GM21717 (cell line): ENCODE results near the gene NRXN2.
"Not testable (repeated sequence)": the region's sequence is repeated elsewhere in the genome, so short reads cannot be mapped to it uniquely, and the experiment has no call there.

Experiments used
- ATAC-seq: cut with Tn5 transposase; IDR thresholded peaks from one replicate; pipeline ENCODE4 v1.9.1; 2021; ENCODE audit warnings: mild to moderate bottlenecking, moderate library complexity; ENCODE audit not compliant: unreplicated experiment

NRXN2 gene

DNA sequence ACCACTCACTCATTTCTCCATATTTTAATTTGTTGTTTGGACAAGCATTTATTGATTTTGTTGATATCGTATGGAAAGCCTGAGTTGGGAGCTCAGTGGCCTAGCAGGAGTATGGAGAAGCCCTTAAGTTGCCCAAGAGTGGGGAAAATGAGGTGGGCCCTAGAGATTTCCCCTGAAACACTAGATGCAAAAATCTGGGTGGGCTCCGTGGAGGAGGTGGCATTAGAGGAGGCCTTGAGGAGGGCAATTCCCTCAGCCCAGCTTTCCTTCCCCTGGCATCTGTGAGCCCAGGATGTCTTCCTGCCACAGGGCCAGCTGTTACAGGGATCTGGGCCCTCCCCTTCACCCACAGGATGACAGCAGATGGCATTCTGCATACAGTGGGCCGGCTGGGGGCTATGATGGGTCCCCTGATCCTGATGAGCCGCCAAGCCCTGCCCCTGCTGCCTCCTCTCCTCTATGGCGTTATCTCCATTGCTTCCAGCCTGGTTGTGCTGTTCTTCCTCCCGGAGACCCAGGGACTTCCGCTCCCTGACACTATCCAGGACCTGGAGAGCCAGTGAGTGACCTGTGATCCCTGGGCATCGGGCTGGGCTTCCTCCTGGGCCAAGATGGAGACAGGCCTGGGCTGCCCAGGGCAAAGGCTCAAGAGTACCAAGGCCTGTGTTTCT lies 153.6 kb downstream of the NRXN2 start:
- ATAC-seq: no peak

DNA sequence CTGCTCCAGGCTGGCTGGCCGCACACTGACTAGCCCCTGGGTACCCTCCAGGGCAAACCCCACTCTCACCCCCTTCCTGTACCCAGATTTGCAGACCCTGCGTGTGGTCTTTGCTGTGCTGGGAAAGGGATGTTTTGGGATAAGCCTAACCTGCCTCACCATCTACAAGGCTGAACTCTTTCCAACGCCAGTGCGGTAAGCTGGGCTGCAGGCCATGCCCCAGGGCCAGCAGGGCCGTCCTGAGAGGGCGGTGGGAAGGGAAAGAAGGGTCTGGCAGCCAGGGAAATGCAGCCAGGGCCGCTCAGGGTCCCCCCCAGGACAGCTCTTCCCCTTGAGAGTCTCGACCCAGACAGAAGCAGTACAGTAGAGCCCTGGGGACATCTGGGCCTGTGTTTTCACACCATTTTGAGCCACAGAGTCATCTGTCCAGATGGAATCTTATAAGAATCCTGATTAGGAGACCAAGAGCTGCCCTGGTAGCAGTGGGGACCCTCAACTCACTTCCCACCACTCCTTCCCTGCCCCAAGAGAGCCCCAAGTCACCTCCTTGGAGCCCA lies 154.3 kb downstream of the NRXN2 start:
- no peak for ATAC-seq

GRCh38 chr11:64568041-64568571 lies 154.9 kb downstream of the NRXN2 start:
- no peak for ATAC-seq

- no peak for ATAC-seq
Observed at GRCh38 chr11:64566915-64567891, 155.8 kb downstream of the NRXN2 start.

DNA sequence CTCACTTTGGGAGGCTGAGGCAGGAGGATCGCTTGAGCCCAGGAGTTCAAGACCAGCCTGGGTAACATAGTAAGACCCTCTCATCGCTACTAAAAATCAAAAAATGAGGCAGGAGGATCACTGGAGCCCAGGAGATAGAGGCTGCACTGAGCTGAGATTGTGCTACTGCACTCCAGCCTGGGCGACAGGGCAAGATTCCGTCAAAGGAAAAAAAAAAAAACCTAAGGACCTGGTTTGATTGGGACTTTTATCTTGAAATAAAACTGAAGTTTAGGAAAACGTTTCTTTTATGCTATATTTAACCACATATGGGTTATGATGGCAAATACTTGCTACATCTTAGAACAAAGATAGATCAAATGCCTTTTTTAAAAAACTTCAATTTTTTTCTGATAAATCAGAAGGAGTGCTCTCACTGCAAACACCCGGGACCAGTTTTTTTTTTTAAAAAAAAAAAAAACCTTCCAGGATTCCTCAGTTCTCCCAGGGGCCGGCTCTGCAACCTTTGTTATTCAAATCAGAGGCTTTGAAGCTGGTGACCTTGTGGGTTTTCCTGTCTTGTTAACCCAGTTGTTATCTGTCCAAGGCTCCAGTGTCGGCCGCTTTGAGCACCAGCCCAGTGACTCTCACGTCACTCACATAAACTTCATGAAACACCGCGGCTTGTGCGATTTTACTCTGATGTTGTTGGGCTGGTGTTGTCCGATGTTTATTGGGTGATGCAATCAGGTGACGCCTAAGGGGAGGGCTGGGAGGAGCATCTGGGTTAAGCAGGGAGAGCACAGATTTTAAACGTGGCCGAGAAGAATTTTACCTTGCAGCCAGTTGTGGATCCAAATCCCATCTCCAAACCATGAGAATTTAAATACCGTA lies 156.7 kb downstream of the NRXN2 start:
- ATAC-seq: no peak

DNA sequence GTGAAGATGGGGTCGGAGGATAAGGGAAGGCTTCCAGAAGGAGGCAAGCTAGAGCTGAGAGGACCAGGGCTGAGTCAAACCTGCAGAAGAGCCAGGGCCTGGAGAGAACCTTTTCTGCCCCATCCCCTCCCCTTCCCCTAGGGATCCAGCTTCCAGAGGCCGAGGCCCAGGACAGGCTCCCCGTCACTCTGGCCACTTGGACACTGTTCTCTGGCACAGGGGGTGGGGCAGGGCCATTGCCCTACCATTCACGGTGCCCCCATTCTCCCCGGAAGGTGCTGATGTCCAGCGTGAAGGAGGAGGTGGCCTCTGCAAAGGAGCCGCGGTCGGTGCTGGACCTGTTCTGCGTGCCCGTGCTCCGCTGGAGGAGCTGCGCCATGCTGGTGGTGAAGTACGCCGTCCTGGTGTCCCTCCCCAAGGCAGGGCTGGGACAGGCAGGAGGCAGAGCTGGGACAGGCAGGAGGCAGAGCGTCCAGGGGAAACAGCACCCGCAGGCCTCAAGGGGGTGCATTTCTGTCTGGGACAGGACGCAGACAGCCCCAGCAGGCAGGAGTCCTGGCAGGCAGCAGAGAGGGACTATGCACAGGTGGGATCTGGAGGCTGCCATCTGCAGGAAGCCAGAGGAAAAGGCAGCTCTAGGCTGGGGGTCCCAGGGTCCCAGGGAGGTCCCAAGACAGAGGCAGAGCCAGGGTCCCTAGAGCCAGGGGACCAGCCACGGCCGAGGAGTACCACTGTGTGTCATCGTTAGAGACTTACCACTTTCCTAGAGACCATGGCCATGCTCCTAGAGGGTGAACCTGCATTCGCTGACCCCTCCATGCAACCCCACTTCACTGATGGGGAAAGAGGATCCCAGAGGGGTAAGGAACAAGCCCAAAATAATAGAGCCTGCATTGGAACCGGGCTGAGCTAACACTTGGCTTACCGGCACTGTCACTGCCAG lies 157.8 kb downstream of the NRXN2 start:
- ATAC-seq: no peak

DNA sequence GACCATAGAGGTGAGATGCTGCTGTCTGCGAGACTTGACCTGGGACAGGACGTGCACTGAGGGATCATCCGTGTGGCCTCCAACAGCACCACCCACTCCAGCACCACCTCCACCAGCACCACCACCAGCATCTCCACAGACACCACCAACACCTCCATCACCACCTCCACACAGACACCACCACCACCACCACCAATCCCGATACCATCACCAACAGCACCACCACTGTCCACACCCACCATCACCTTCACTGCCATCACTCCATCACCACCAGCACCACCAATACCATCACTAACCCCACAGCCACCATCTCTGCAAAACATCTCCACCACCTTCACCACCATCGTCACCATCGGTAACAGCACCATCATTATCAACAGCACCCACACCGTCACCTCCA lies 158.6 kb downstream of the NRXN2 start:
- no peak for ATAC-seq

GRCh38 chr11:64563966-64564365 lies 159.0 kb downstream of the NRXN2 start:
- ATAC-seq: no peak

- ATAC-seq: no peak
Observed at GRCh38 chr11:64562723-64563351, 160.2 kb downstream of the NRXN2 start.

DNA sequence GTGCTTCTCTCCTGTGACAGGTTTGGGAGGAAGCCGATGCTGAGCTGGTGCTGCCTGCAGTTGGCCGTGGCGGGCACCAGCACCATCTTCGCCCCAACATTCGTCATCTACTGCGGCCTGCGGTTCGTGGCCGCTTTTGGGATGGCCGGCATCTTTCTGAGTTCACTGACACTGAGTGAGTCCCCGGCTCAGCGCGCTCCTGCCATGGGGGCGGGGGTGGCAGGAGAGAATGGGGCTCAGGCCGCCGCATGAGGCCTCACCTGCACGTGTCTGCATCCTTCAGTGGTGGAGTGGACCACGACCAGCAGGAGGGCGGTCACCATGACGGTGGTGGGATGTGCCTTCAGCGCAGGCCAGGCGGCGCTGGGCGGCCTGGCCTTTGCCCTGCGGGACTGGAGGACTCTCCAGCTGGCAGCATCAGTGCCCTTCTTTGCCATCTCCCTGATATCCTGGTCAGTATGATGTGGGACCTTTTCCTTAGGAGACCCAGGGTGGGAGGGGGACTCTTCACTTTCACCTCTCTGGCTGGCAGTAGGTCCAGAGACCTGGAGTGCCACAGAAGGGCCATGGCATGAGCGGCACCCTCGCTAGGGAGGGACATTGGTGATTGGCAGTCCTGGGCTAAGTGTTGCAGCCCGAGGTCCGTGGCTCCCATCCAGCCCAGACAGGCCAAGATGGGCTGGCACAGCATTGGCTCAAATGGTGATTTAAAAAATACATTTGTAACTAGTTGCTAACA lies 160.8 kb downstream of the NRXN2 start:
- no peak for ATAC-seq

- ATAC-seq: not testable (repeated sequence)
Observed at GRCh38 chr11:64561429-64561828, 161.6 kb downstream of the NRXN2 start.

GRCh38 chr11:64560941-64561340 lies 162.1 kb downstream of the NRXN2 start:
- ATAC-seq: no peak

- ATAC-seq: no peak
Observed at GRCh38 chr11:64560139-64560771, 162.7 kb downstream of the NRXN2 start.

DNA sequence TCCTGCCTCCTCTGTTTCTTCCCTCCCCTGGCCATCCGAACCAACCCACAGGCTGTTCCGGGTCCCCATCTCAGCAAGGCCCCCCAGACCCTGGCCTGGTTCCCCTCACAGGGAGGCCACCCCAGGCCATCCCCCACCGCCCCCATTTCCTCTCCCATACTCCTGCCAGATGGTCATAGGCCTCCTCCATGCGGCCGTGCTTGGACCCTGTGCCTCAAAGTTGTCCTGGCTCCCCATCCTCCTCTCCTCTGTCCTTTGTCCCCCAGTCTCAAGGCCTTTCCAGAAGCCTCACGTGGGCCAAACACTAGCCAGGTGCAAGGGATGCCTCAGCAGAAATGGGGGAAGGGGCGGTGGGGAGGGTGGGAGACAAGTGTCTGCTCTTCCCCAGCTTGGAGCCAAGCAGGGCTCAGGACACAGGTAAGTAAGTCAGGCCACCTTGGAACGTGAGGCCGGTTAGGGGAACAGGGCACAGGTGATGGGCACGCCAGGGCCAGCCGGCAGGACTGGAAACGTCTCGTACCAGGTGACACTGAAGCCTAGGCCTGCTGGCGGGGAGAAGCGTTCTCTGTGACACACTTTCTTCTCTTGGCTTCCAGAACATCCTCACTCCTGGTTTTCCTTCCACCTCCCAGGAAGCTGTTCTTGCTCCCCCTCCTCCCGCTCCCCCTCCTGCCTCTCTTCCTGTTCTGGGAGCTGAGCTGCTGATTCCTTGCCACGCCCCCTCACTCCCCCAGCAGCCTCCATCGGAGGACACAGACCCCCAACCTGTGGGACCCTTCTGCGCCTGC lies 163.5 kb downstream of the NRXN2 start:
- ATAC-seq: no peak

DNA sequence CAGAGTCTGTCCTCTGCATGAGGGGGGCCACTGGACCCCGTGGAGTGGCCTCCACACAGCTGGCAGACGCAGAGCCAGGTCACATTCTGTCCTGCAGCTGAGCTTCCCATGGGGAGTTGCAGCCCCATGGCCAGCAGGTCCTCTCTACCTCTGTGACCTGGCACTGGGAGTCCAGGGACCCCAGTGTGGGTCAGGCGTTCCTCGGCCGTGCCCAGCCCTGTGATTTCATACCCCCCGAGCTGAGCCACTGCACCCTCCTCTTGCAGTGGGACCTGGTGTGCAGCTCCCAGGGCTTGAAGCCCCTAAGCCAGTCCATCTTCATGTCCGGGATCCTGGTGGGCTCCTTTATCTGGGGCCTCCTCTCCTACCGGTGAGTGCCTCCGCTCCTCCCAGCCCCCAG lies 164.1 kb downstream of the NRXN2 start:
- ATAC-seq: no peak

GRCh38 chr11:64558065-64558745 lies 164.8 kb downstream of the NRXN2 start:
- ATAC-seq: no peak
